Gastrocnemius medialis (tissue), 4 donors: ENCODE measurements around the gene ZNF248. TPM values are rescaled to one million over a fixed set of nuclear protein-coding genes. Genes with fewer than 3 reads are reported as not detected.
"Not testable (repeated sequence)": the region's sequence is repeated elsewhere in the genome, so short reads cannot be mapped to it uniquely, and the experiment has no call there.

Experiments used
- ATAC-seq, 2 donors: fragments of 150-250 bp; one replicate each; pipeline ENCODE4 v1.9.1; 2016
- DNase-seq, 2 donors: peaks; one replicate each; pipeline ENCODE4 v3.0.0-alpha.2; 2019
- H3K27ac ChIP-seq, 4 donors: fragments of 200-600 bp; sonication (generic); 1 replicate in 1 of 4; 2 replicates in 3 of 4; pipeline ENCODE4 v1.5.1; 2016 to 2018; ENCODE audit warnings: mild to moderate bottlenecking in 2 of 4, moderate library complexity in 1 of 4
- H3K27me3 ChIP-seq, 3 donors: fragments of 200-600 bp; sonication (generic) in 2 of 3; 1 replicate in 1 of 3; 2 replicates in 2 of 3; pipeline versions ENCODE4 v1.5.1 to v1.6.0; 2016 to 2019; ENCODE audit warnings: mild to moderate bottlenecking in 1 of 3, moderate library complexity in 1 of 3
- H3K36me3 ChIP-seq, 2 donors: fragments of 200-600 bp; sonication (generic) in 1 of 2; one replicate each; pipeline ENCODE4 v1.5.1; 2017 to 2018
- H3K4me1 ChIP-seq, 2 donors: fragments of 200-600 bp; sonication (generic) in 1 of 2; one replicate each; pipeline ENCODE4 v1.5.1; 2016 to 2017; ENCODE audit warnings: mild to moderate bottlenecking in 2 of 2
- H3K4me3 ChIP-seq, 4 donors: fragments of 200-600 bp; sonication (generic) in 3 of 4; 1 replicate in 1 of 4; 2 replicates in 3 of 4; pipeline ENCODE4 v1.5.1; 2016 to 2019; ENCODE audit warnings: mild to moderate bottlenecking in 2 of 4
- H3K9me3 ChIP-seq, 3 donors: fragments of 200-600 bp; sonication (generic) in 2 of 3; 1 replicate in 1 of 3; 2 replicates in 2 of 3; pipeline ENCODE4 v1.5.1; 2016 to 2019
- CTCF ChIP-seq, 5 experiments: fragments of 450-650 bp in 3 of 5; fragments of 200-600 bp in 2 of 5; sonication (generic) in 2 of 5; IDR thresholded peaks in 4 of 5; conservative IDR thresholded peaks in 1 of 5; 1 replicate in 4 of 5; 2 replicates in 1 of 5; pipeline ENCODE4 v1.5.1; 2016 to 2019; ENCODE audit warnings: antibody characterized with exemption in 5 of 5, mild to moderate bottlenecking in 3 of 5, moderate library complexity in 3 of 5
- POLR2A ChIP-seq, 2 donors: fragments of 450-650 bp; IDR thresholded peaks; one replicate each; pipeline ENCODE4 v1.6.1; 2017; ENCODE audit warnings: antibody characterized with exemption in 2 of 2, mild to moderate bottlenecking in 2 of 2, moderate library complexity in 2 of 2
- in situ Hi-C, 4 donors: fragments of 200-750 bp; cut with MboI; loops; one replicate each; pipeline versions ENCODE4 v1.15.0 to v1.8.0; 2017; ENCODE audit warnings: low sequenced_read_pairs in 4 of 4
- intact Hi-C: fragments of 100-400 bp; cut with DNase I; formaldehyde crosslinking; loops from one replicate; pipeline ENCODE4 v1.15.1; 2023; ENCODE audit warnings: low total_unique reads
- total RNA-seq, 4 donors: library from RNA; depleted of rRNA; stranded (reverse); fragments of >200 nt; gene quantifications; one replicate each; pipeline versions ENCODE4 v1.1.0 to v1.2.3, GENCODE V29; 2016

The ZNF248 gene
- total RNA-seq, 4 donors from 2014 or later: 2.1 to 17.3 (median 7.8) TPM

- H3K4me1 ChIP-seq: no peaks in the 10 kb centered on the region
- no peaks in the 10 kb centered on the region for H3K27me3 ChIP-seq
- intact Hi-C loops: no loop called here
- H3K9me3 ChIP-seq: no peaks in the 10 kb centered on the region
- TF ChIP-seq CTCF (IDR thresholded peaks at IDR 0.05 in 4 of 5, conservative IDR thresholded peaks at IDR 0.05 in 1 of 5): no peak
- no peak for TF ChIP-seq POLR2A (IDR thresholded peaks at IDR 0.05)
- DNase-seq (no peak), ATAC-seq (no peak)
- no peak overlapping the region for H3K27ac ChIP-seq
- no peak overlapping the region for H3K4me3 ChIP-seq
- in situ Hi-C loops: no loop called here
- H3K36me3 ChIP-seq: no peaks in the 10 kb centered on the region
Measured at GRCh38 chr10:37741831-37742230, 115.6 kb downstream of the ZNF248 start.

- TF ChIP-seq POLR2A (IDR thresholded peaks at IDR 0.05): no peak
- no peak for TF ChIP-seq CTCF (IDR thresholded peaks at IDR 0.05 in 4 of 5, conservative IDR thresholded peaks at IDR 0.05 in 1 of 5)
- H3K27me3 ChIP-seq: no peaks in the 10 kb centered on the region
- ATAC-seq (no peak), DNase-seq (no peak)
- intact Hi-C loops: no loop called here
- no peak overlapping the region for H3K27ac ChIP-seq
- no peaks in the 10 kb centered on the region for H3K36me3 ChIP-seq
- H3K4me1 ChIP-seq: no peaks in the 10 kb centered on the region
- no peaks in the 10 kb centered on the region for H3K9me3 ChIP-seq
- no peak overlapping the region for H3K4me3 ChIP-seq
- in situ Hi-C loops: no loop called here
Measured at GRCh38 chr10:37739181-37739580, 118.2 kb downstream of the ZNF248 start.

- H3K27ac ChIP-seq, ATAC-seq, H3K4me1 ChIP-seq, in situ Hi-C loops, DNase-seq, H3K9me3 ChIP-seq, H3K36me3 ChIP-seq, H3K4me3 ChIP-seq, intact Hi-C loops, H3K27me3 ChIP-seq: not testable (repeated sequence)
Measured at GRCh38 chr10:37738241-37738640, 119.2 kb downstream of the ZNF248 start.

GRCh38 chr10:37737336-37737735, 120.1 kb downstream of the ZNF248 start:
- Histone ChIP-seq H3K27me3 (no peaks in the 10 kb centered on the region), H3K4me1 (no peaks in the 10 kb centered on the region), H3K4me3 (no peak overlapping the region), H3K9me3 (no peaks in the 10 kb centered on the region), H3K27ac (no peak overlapping the region), H3K36me3 (no peaks in the 10 kb centered on the region)
- DNase-seq: no peak
- intact Hi-C loops: no loop called here
- TF ChIP-seq CTCF (IDR thresholded peaks at IDR 0.05 in 4 of 5, conservative IDR thresholded peaks at IDR 0.05 in 1 of 5) (no peak), POLR2A (IDR thresholded peaks at IDR 0.05) (no peak)
- ATAC-seq: no peak
- in situ Hi-C loops: no loop called here

GRCh38 chr10:37736120-37736519, 121.3 kb downstream of the ZNF248 start:
- H3K4me3 ChIP-seq: no peak overlapping the region
- no peak overlapping the region for H3K27ac ChIP-seq
- in situ Hi-C loops: no loop called here
- no peaks in the 10 kb centered on the region for H3K27me3 ChIP-seq
- TF ChIP-seq POLR2A (IDR thresholded peaks at IDR 0.05) (no peak), CTCF (IDR thresholded peaks at IDR 0.05 in 4 of 5, conservative IDR thresholded peaks at IDR 0.05 in 1 of 5) (no peak)
- H3K9me3 ChIP-seq: no peaks in the 10 kb centered on the region
- no peaks in the 10 kb centered on the region for H3K4me1 ChIP-seq
- no peaks in the 10 kb centered on the region for H3K36me3 ChIP-seq
- no peak for ATAC-seq
- intact Hi-C loops: no loop called here
- DNase-seq: no peak
